Caki2 (cell line): ENCODE results near the gene SPATS2L. TPM values are rescaled to one million over a fixed set of nuclear protein-coding genes. Genes with fewer than 3 reads are reported as not detected.

ENCODE experiments used
- DNase-seq: peaks from one replicate; pipeline ENCODE4 v3.0.0-alpha.2; 2015; ENCODE audit warnings: low read depth
- in situ Hi-C: cut with HindIII; loops from 2 replicates; pipeline ENCODE4 v1.10.0; 2016; ENCODE audit warnings: low sequenced_read_pairs, low pct_unique_long_range_greater_than_20kb, mixed read lengths
- total RNA-seq: library from RNA; depleted of rRNA; stranded (reverse); fragments of >200 nt; shearing (Covaris generic); gene quantifications from 2 replicates; pipeline ENCODE4 v1.2.3, GENCODE V29; 2014; ENCODE audit warnings: low replicate concordance

SPATS2L gene
- total RNA-seq, 1 experiment from 2014 or later = 34.6 TPM

GRCh38 chr2:200311139-200311538 is 4.6 kb downstream of the SPATS2L start:
- DNase-seq = no peak
- in situ Hi-C loops = loop anchor here (25.0 kb wide), 1 partner anchor 176 kb away; no protein-coding TSS in a partner anchor

- no peak for DNase-seq
- in situ Hi-C loops = loop anchor here (25.0 kb wide), 1 partner anchor 172 kb away; no protein-coding TSS in a partner anchor
These were observed 8.6 kb downstream of the SPATS2L start for GRCh38 chr2:200314976-200315567.

- in situ Hi-C loops = loop anchor here (25.0 kb wide), 1 partner anchor 169 kb away; no protein-coding TSS in a partner anchor
- no peak for DNase-seq
These were observed 11.5 kb downstream of the SPATS2L start for GRCh38 chr2:200317975-200318374.

GRCh38 chr2:200318940-200319435 is 12.5 kb downstream of the SPATS2L start:
- no peak for DNase-seq
- in situ Hi-C loops = loop anchor here (25.0 kb wide), 1 partner anchor 168 kb away; no protein-coding TSS in a partner anchor

GRCh38 chr2:200319548-200320337 is 13.2 kb downstream of the SPATS2L start:
- in situ Hi-C loops = loop anchor here (25.0 kb wide), 1 partner anchor 168 kb away; no protein-coding TSS in a partner anchor
- peak; percentile 50 for DNase-seq

- no peak for DNase-seq
- in situ Hi-C loops = loop anchor here (25.0 kb wide), 1 partner anchor 167 kb away; no protein-coding TSS in a partner anchor
These were observed 13.9 kb downstream of the SPATS2L start for GRCh38 chr2:200320344-200320743.

GRCh38 chr2:200320991-200321390 is 14.5 kb downstream of the SPATS2L start:
- in situ Hi-C loops = loop anchor here (25.0 kb wide), 1 partner anchor 166 kb away; no protein-coding TSS in a partner anchor
- DNase-seq = no peak

- no peak for DNase-seq
- in situ Hi-C loops = loop anchor here (25.0 kb wide), 1 partner anchor 165 kb away; no protein-coding TSS in a partner anchor
These were observed 15.5 kb downstream of the SPATS2L start for GRCh38 chr2:200321780-200322534.

GRCh38 chr2:200322607-200323006 is 16.1 kb downstream of the SPATS2L start:
- DNase-seq = no peak
- in situ Hi-C loops = loop anchor here (25.0 kb wide), 1 partner anchor 165 kb away; no protein-coding TSS in a partner anchor

GRCh38 chr2:200324362-200324761 is 17.9 kb downstream of the SPATS2L start:
- in situ Hi-C loops = loop anchor here (25.0 kb wide), 1 partner anchor 163 kb away; no protein-coding TSS in a partner anchor
- no peak for DNase-seq

- in situ Hi-C loops = no loop called here
- no peak for DNase-seq
These were observed 22.9 kb downstream of the SPATS2L start for GRCh38 chr2:200329384-200329783.

GRCh38 chr2:200329798-200330197 is 23.3 kb downstream of the SPATS2L start:
- in situ Hi-C loops = no loop called here
- DNase-seq = no peak

GRCh38 chr2:200330351-200331060 is 24.0 kb downstream of the SPATS2L start:
- no peak for DNase-seq
- in situ Hi-C loops = no loop called here

- in situ Hi-C loops = no loop called here
- no peak for DNase-seq
These were observed 24.5 kb downstream of the SPATS2L start for GRCh38 chr2:200331061-200331400.

GRCh38 chr2:200335657-200336056 is 29.2 kb downstream of the SPATS2L start:
- in situ Hi-C loops = no loop called here
- DNase-seq = no peak

- DNase-seq = no peak
- in situ Hi-C loops = no loop called here
These were observed 30.6 kb downstream of the SPATS2L start for GRCh38 chr2:200336980-200337615.

- in situ Hi-C loops = no loop called here
These were observed 31.1 kb downstream of the SPATS2L start for GRCh38 chr2:200337621-200338020.

More at GRCh38 chr2:200337621-200338020, 31.1 kb downstream of the SPATS2L start:
- no peak for DNase-seq
